Prostate gland (tissue), 2 donors: ENCODE results near the gene AATK. TPM values are rescaled to one million over a fixed set of nuclear protein-coding genes. Genes with fewer than 3 reads are reported as not detected.

Experiments used
- DNase-seq: peaks from one replicate; pipeline ENCODE4 v3.0.0-alpha.2; 2019; ENCODE audit warnings: low spot score
- H3K27ac ChIP-seq, 2 donors: fragments of 200-600 bp; sonication (generic); 2 replicates each; pipeline ENCODE4 v1.5.1; 2017 to 2019
- H3K27me3 ChIP-seq: fragments of 200-600 bp; sonication (generic); replicated peaks from 2 replicates; pipeline ENCODE4 v1.5.1; 2019; ENCODE audit not compliant: insufficient read depth
- H3K36me3 ChIP-seq, 2 donors: fragments of 200-600 bp; sonication (generic); 1 replicate in 1 of 2; 2 replicates in 1 of 2; pipeline versions ENCODE4 v1.5.1 to v1.8.1; 2017 to 2019
- H3K4me1 ChIP-seq: fragments of 200-600 bp; sonication (generic); replicated peaks from 2 replicates; pipeline ENCODE4 v1.5.1; 2019
- H3K4me3 ChIP-seq, 2 donors: fragments of 200-600 bp; sonication (generic); 2 replicates each; pipeline ENCODE4 v1.5.1; 2017 to 2019
- H3K9me3 ChIP-seq: fragments of 200-600 bp; sonication (generic); 2 replicates; pipeline ENCODE4 v1.5.1; 2017
- CTCF ChIP-seq, 4 experiments: fragments of 200-600 bp in 2 of 4; fragments of 450-650 bp in 2 of 4; sonication (generic) in 2 of 4; IDR thresholded peaks; 1 replicate in 3 of 4; 2 replicates in 1 of 4; pipeline ENCODE4 v1.5.1; 2016 to 2019; ENCODE audit warnings: antibody characterized with exemption in 4 of 4, mild to moderate bottlenecking in 2 of 4, moderate library complexity in 2 of 4
- POLR2A ChIP-seq: fragments of 450-650 bp; IDR thresholded peaks from one replicate; pipeline ENCODE4 v1.6.1; 2016; ENCODE audit warnings: antibody characterized with exemption, mild to moderate bottlenecking
- POLR2AphosphoS5 ChIP-seq: sonication (generic); formaldehyde crosslinking; IDR thresholded peaks from one replicate; pipeline ENCODE4 v1.6.1; 2017; ENCODE audit warnings: antibody characterized with exemption
- WGBS: methylation state at CpG from one replicate; pipeline ENCODE4 v1.1.5; 2018; 5-methylcytosine and 5-hydroxymethylcytosine counted together
- intact Hi-C: fragments of 100-400 bp; cut with DNase I; formaldehyde crosslinking; loops from one replicate; pipeline ENCODE4 v1.14.2; 2022
- total RNA-seq, 2 donors: library from RNA; depleted of rRNA; stranded (reverse); fragments of >200 nt; gene quantifications; one replicate each; pipeline ENCODE4 v1.1.0, GENCODE V29; 2016

AATK gene
- total RNA-seq, 2 donors from 2014 or later: 5.2 to 6.6 TPM

- intact Hi-C loops: no loop called here
- DNase-seq: no peak
- no peak overlapping the region for H3K4me3 ChIP-seq
- no peaks in the 10 kb centered on the region for H3K27me3 ChIP-seq
- no peak overlapping the region for H3K27ac ChIP-seq
- 84% methylated on average over 14 of the region's 14 CpGs for WGBS
- no peak for TF ChIP-seq POLR2AphosphoS5
- TF ChIP-seq POLR2A: no peak
- TF ChIP-seq CTCF (IDR thresholded peaks at IDR 0.05): no peak
- H3K9me3 ChIP-seq: no peaks in the 10 kb centered on the region
- no peaks in the 10 kb centered on the region for H3K36me3 ChIP-seq
- H3K4me1 ChIP-seq: no peaks in the 10 kb centered on the region
Observed at GRCh38 chr17:81129711-81130367, 36.2 kb downstream of the AATK start.

GRCh38 chr17:81129289-81129688, 36.7 kb downstream of the AATK start:
- 86% methylated on average over 11 of the region's 11 CpGs for WGBS
- intact Hi-C loops: no loop called here
- Histone ChIP-seq H3K4me1 (no peaks in the 10 kb centered on the region), H3K27me3 (no peaks in the 10 kb centered on the region), H3K36me3 (no peaks in the 10 kb centered on the region), H3K4me3 (no peak overlapping the region), H3K27ac (no peak overlapping the region), H3K9me3 (no peaks in the 10 kb centered on the region)
- TF ChIP-seq POLR2A (no peak), POLR2AphosphoS5 (no peak), CTCF (IDR thresholded peaks at IDR 0.05) (no peak)
- no peak for DNase-seq

- intact Hi-C loops: no loop called here
- Histone ChIP-seq H3K27me3 (no peaks in the 10 kb centered on the region), H3K27ac (no peak overlapping the region), H3K4me3 (no peak overlapping the region), H3K9me3 (no peaks in the 10 kb centered on the region), H3K36me3 (no peaks in the 10 kb centered on the region), H3K4me1 (no peaks in the 10 kb centered on the region)
- no peak for DNase-seq
- TF ChIP-seq CTCF (IDR thresholded peaks at IDR 0.05) (no peak), POLR2A (no peak), POLR2AphosphoS5 (no peak)
- WGBS: 92% methylated on average over 23 of the region's 23 CpGs
Observed at GRCh38 chr17:81128774-81129173, 37.2 kb downstream of the AATK start.

- TF ChIP-seq CTCF (IDR thresholded peaks at IDR 0.05) (no peak), POLR2AphosphoS5 (no peak), POLR2A (no peak)
- no peak overlapping the region for H3K4me3 ChIP-seq
- H3K4me1 ChIP-seq: no peaks in the 10 kb centered on the region
- WGBS: 82% methylated on average over 14 of the region's 14 CpGs
- H3K27ac ChIP-seq: no peak overlapping the region
- H3K27me3 ChIP-seq: no peaks in the 10 kb centered on the region
- no peaks in the 10 kb centered on the region for H3K9me3 ChIP-seq
- intact Hi-C loops: no loop called here
- DNase-seq: no peak
- H3K36me3 ChIP-seq: no peaks in the 10 kb centered on the region
Observed at GRCh38 chr17:81128338-81128737, 37.7 kb downstream of the AATK start.

- DNase-seq: no peak
- Histone ChIP-seq H3K27ac (no peak overlapping the region), H3K9me3 (no peaks in the 10 kb centered on the region), H3K4me3 (no peak overlapping the region), H3K27me3 (no peaks in the 10 kb centered on the region), H3K36me3 (no peaks in the 10 kb centered on the region), H3K4me1 (no peaks in the 10 kb centered on the region)
- 76% methylated on average over 25 of the region's 25 CpGs for WGBS
- TF ChIP-seq POLR2AphosphoS5 (no peak), POLR2A (no peak), CTCF (IDR thresholded peaks at IDR 0.05) (no peak)
- intact Hi-C loops: no loop called here
Observed at GRCh38 chr17:81127526-81128177, 38.4 kb downstream of the AATK start.
